Fibroblast of pulmonary artery (primary cell): ENCODE data around the gene OLFM1.
A peak's percentile ranks its signal among the peaks of the same experiment; 100 is the strongest.

Experiments used
- DNase-seq: peaks from one replicate; pipeline ENCODE4 v3.0.0-alpha.2; 2010; ENCODE audit warnings: low read depth
- H3K4me3 ChIP-seq: replicated peaks from 2 replicates; pipeline ENCODE4 v1.5.1; 2011; ENCODE audit warnings: low read depth, mild to moderate bottlenecking, control low read depth, low read length, moderate library complexity
- CTCF ChIP-seq: IDR thresholded peaks from 2 replicates; pipeline ENCODE4 v1.5.1; 2011; ENCODE audit warnings: mild to moderate bottlenecking, control low read depth, low read length, inconsistent platforms; ENCODE audit errors: missing control alignments

The OLFM1 gene

GRCh38 chr9:135087489-135087792 lies at the start of gene OLFM1:
Gene OLFM1, plus strand, starts transcription at chr9:135087668. Its CDS starts 322 bp downstream, at chr9:135087990.
- no peak within 1 kb of the TSS for H3K4me3 ChIP-seq
- peak; percentile 63 for DNase-seq
- TF ChIP-seq CTCF: peak; percentile 50

GRCh38 chr9:135038331-135038730 lies 49.1 kb upstream of the OLFM1 start:
- DNase-seq: no peak
- no peak for TF ChIP-seq CTCF

GRCh38 chr9:135038826-135039225 lies 48.6 kb upstream of the OLFM1 start:
- no peak for DNase-seq
- no peak overlapping the region for H3K4me3 ChIP-seq
- no peak for TF ChIP-seq CTCF

More at GRCh38 chr9:135038331-135038730, 49.1 kb upstream of the OLFM1 start:
- H3K4me3 ChIP-seq: no peak overlapping the region

GRCh38 chr9:135039266-135039870 lies 48.1 kb upstream of the OLFM1 start:
- no peak overlapping the region for H3K4me3 ChIP-seq
- no peak for DNase-seq
- no peak for TF ChIP-seq CTCF

- DNase-seq: no peak
- no peak overlapping the region for H3K4me3 ChIP-seq
- no peak for TF ChIP-seq CTCF
Observed at GRCh38 chr9:135039916-135040645, 47.4 kb upstream of the OLFM1 start.

- TF ChIP-seq CTCF: no peak
- no peak for DNase-seq
- H3K4me3 ChIP-seq: no peak overlapping the region
Observed at GRCh38 chr9:135040892-135041291, 46.6 kb upstream of the OLFM1 start.

- DNase-seq: no peak
Observed at GRCh38 chr9:135043345-135043744, 44.1 kb upstream of the OLFM1 start.

More at GRCh38 chr9:135043345-135043744, 44.1 kb upstream of the OLFM1 start:
- TF ChIP-seq CTCF: no peak
- H3K4me3 ChIP-seq: no peak overlapping the region
